Activated CD8-positive, alpha-beta memory T cell treated with anti-CD3 and anti-CD28 coated beads, Interleukin-2, amount 50 U/mL, for 4 hours (primary cell): ENCODE data around the gene DNAJB5.
A peak's percentile ranks its signal among the peaks of the same experiment; 100 is the strongest.
"Not testable (repeated sequence)": the region's sequence is repeated elsewhere in the genome, so short reads cannot be mapped to it uniquely, and the experiment has no call there.

Source experiments
- DNase-seq: peaks from one replicate; pipeline ENCODE4 v3.0.0-alpha.2; 2020

Gene DNAJB5

DNA sequence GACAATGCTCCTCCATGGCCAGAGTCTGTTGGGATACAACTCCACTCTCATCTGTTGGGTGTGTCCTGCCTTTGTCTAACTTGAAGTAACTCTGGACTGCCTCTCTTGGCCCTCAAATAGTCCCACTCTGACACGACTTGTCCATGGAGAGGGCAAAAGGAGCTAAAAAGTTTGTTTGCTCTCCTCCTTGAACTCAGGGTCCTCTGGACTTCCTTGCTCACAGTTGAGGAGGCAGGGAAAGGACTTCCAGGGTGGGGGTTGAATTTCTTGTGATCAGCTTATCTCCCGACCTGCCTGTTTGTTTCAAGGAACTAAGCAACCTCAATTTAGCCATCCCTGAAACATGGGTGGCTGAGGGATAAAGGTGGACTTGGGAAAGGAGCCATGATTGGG lies 11.7 kb downstream of the DNAJB5 start:
- no peak for DNase-seq

DNA sequence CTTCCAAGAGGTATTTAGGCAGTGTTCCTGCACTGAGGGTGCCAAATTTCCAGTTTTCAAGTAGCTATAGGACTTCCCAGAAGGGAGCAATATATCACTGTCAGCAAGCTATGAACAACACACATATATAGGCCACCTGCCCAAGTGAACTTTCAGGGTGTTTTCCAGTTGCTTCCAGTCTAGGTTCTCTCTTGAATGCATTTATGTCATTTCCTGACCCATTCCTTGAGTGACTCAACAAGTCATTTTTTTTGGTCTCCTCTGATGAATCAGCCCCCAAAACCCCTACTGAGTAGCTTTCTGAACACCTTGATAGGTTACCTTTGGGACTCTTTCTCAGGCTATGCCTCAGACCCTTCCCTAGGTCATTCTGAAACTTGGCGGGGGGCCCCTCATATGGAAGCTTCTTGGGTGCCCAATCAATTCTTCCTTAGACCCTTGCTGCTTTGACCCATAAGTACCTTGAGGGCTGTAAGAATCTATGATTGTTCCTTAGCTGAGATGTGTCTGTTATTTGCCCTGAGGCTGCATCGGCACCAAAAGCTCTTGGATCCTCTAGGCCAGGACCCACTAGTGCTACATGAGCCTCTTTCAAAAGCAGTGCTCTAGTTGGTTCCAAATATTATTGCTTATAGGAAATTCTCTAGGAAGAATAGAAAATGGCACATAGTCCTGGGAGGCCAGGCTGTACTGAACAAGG lies 12.4 kb downstream of the DNAJB5 start:
- no peak for DNase-seq

DNA sequence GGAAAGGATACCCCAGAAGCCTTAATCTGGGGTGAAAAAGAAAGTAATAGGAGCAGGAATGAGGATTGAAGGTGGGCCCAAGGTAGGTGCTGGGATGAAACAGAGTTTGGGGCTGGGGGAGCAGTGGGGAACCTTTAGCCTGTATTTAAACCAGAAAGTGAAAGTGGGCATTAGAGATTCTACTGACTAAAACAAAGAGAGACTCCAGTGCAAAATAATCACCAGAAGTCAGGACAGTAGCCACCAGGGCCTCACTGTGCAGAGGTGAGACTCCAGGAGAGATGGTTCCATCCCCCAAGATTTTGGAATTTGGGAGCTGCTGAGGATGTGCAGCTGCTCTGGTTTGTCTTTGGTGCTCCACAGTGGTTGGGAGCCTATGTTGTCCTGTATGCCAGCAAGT lies 13.1 kb downstream of the DNAJB5 start:
- no peak for DNase-seq

DNA sequence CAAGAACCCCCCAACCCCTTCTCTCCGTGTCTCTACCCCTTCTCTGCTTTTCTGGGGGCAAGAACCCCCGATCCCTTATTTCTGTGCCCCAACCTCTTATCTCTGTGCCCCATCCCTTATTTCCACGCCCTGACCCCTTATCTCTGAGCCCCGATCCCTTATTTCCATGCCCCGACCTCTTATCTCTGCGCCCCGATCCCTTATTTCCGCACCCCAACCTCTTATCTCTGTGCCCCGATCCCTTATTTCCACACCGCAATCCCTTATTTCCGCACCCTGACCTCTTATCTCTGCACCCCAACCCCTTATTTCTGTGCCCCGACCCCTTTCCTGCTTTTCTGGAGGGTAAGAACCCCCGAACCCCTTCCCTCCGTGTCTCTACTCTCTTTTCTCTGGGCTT lies 14.8 kb downstream of the DNAJB5 start:
- DNase-seq = not testable (repeated sequence)

DNA sequence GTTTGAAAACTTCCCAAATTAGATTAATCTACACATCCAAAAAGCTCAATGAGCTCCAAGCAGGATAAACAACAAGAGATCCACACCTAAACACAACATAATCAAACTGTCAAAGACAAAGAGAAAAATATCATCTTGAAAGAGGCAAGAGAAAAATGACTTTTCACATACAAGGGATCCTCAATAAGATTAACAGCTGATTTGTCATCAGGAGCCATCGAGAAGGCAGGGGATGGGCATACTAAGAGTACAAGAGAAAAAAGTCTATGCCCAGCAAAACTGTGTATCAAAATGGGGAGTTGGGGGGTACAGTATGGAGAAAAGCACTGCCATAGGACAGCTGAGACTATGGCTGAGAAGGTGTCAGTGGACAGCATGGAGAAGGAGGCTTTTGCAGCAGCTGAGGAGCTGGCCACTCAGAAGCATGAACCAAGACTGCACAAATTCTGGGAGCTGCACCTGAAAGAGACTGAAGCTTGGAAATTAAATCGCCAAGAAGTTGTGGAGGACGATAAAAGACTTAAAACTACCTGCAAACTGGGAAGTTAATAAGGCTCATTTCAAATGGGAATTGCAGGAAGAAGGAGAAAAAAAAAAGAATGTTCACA lies 20.9 kb downstream of the DNAJB5 start:
- no peak for DNase-seq

DNA sequence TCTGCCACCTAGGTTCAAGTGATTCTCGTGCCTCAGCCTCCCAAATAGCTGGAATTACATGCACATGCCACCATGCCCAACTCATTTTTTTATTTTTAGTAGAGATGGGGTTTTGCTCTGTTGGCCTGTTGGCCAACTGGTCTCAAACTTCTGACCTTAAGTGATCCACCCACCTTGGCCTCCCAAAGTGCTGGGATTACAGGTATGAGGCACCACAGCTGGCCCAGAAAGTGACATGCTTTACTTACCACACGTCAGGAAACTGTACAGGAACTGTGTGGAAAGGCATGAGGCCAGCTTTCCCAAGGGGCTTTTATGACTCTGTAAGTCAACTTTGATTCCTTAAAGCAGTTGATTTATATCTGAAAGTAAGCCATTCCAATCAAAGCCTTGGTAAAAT lies 25.0 kb downstream of the DNAJB5 start:
- no peak for DNase-seq

DNA sequence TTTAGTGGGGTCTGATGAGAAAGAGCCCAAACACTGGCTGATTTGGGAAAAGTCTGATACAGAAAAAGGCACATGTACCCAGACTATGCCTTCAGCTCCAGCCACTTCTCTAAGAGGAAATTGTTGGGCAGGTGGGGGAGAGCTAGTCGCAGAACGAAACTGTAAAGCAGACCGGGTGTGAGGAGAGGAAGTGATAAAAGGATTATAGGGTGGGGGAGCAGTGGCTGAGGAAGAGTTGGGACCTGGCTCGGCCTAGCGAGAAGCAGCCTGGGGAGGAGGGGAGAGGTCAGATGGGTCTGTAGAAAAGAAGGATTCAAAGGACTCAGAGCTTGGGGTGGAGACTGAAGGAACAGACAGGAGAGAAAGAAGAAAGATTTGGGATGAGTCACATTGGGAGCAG lies 33.9 kb downstream of the DNAJB5 start:
- DNase-seq = not testable (repeated sequence)

DNA sequence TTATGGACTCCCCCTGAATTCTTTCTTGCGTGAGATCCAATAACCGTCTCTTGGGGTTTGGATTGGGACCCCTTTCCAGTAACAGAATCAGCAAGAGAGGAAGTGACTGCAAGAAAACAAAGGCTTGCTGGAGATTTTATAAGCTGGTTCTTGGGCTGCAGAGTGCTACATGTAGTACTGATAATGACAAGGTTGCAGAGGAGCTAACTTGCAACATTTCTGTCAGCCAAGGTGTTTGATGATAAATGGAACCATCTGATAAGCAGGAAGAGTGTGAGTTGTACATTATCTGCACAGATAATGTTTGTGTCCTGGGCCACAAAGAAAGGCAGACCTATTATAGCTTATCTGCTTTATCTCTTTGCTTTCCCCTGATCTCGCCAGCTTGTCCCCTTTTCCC lies 37.1 kb downstream of the DNAJB5 start:
- no peak for DNase-seq

DNA sequence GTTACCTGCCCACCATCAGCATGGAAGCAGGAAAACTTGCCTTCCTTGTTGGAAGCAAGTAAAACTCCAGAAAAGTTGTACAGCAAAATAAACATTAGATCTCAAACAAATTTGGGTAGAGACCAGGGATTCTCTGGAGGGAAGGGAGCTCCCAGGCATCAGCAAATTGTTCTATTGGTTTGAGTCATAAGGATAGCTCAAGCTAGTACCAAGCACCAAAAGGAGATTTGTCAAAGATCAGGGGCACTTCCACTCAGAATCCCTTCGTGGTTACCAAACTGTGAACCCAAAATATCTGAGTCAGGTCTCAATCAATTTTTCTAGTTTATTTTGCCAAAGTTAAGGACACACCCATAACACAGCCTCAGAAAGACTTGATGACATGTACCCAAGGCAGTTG lies 37.8 kb downstream of the DNAJB5 start:
- no peak for DNase-seq

DNA sequence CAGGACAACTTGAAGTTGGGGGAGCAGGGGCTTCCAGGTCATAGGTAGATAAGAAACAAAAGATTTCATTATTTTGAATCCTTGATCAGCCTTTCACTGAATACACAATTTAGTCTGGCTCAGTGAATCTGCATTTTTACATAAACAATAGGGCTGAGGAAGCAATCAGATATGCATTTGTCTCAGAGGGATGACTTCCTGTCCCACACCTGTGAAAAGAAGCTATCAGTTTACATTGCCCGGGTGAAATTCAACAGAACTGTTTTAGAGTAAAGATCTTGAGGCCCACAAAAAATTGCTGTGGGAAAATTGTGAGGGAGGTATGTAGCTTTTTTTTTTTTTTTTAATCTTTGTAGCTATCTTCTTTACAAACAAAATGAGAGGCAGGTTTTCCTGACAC lies 38.3 kb downstream of the DNAJB5 start:
- no peak for DNase-seq

DNA sequence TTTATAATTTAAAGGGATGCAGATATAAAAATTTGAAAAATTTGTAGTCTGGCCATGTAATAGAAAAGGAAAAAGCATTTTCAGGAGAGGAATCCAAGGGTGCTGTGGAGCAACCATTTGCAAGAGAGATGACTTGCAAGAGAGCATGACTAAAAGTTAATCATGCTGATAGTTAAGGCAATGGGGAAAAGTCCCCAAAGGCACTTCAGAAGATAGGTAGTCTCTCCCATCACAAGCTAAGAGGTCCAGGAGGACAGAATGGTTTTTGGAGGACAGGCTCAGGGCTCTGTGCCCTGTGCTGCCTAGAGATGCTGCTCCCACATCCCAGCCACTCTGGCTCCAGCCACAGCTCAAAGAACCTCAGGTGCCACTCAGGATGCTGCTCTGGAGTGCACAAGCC lies 38.8 kb downstream of the DNAJB5 start:
- no peak for DNase-seq

DNA sequence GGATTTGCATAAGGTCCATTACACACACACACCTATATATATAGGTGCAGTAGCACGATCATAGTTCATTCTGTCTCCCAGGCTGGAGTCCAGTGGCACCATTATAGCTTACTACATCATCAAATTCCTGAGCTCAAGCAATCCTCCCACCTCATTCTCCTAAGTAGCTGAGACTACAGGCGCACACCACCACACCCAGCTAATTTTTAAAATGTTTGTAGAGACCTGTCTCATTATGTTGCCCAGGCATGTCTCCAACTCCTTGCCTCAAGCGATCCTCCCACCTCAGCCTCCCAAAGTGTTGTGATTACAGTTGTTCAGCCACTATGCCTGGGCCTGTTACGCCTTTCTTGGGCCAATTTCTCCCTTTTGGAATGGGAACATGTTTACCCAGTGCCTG lies 39.7 kb downstream of the DNAJB5 start:
- no peak for DNase-seq

DNA sequence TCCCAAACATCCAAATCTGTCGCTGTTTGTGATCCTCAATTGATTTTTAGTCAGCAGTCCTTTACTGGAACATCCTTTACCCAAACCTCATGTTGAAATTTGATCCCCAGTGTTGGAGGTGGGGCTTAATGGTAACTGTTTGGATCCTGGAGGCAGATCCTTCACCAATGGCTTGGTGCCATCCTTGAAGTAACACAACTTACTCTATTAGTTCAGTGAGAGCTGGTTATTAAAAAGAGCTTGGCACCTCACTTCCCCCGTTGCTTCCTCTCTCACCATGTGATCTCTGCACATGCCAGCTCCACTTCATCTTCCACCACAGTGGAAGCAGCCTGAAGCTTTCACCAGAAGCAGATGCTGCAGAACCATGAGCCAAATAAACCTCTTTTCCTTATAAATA lies 40.3 kb downstream of the DNAJB5 start:
- DNase-seq = no peak

DNA sequence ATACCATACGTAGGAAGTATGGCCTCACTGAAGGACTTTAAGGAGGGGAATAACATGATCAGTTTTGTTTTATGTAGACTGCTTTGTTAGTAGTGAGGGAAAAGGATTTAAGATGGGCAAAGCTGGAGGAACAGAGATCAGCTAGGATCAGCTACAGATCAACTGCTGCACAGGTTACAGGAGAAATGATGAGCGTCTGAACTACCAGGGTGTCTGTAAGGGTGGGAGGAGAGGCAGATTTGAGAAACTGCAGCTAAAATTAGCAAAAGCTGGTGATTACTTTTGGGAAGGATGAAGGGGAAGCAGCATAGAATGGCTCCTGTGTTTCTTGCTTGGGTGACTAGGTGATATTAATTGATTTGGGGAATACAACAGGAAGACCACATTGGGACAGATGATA lies 43.6 kb downstream of the DNAJB5 start:
- no peak for DNase-seq

DNA sequence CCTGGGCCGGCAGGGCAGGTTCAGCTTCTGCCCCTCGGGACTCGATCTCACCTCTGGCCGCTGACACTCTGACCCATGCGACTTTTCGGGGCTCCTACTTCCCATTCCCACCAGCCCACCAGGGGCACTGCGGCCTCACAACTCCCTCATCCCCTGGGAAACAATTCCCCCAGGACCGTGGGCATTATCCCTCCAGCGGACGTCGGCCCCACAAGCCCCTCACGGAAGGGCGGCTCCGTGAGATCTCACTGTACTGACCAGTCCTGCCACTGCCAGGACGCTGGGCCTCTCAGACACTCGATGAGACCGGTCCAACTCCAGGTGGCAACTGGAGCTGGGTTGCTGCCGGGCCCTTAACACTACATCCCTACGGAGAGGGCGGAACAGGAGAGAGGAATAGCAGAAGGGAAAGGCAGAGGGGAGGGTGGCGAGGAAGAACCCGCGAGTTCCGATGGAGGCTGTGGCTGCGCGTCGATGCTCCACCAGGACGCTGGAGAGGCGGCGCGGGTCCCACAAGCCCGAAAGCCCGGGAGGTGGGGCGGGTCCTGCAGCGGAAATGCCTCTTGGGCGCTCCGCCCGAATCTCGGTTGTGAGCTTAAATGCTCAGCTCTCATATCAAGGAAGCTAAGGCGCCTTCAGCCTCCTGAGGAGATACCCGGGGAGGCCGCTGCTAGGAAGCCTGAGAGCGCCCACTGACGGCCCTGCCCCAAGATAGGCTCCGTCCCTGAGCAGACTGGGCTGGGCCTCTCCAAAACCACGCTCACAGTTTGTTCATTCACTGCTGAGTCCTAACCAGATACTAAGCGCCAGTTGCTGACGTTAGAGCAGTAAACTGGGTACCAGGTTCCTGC lies 46.5 kb downstream of the DNAJB5 start:
- peak; percentile 26 for DNase-seq

DNA sequence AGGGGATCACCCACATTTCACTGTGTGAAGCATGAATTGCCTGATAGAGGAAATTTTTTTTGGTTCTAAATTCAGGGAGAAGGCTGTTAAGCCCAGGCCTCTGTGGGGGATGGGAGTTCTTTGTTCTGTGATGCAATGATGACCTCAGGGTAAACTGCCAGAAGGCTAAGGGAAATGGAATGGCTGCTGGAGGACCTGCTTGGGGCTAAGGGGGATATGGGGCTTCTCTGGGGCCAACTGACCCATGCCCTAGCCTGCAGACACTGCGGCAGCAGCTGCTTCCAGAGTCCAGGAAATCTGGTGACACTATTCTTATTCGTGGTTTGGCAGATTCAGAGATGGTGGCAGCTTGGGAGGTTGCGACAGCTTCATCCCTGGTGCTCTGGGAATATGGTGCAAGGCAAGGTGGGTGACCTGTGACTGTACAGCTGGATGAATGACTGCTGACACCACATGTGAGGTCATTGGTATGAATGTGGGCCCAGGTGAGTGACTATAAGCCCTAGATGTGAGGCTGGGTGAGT lies 52.6 kb downstream of the DNAJB5 start:
- no peak for DNase-seq

DNA sequence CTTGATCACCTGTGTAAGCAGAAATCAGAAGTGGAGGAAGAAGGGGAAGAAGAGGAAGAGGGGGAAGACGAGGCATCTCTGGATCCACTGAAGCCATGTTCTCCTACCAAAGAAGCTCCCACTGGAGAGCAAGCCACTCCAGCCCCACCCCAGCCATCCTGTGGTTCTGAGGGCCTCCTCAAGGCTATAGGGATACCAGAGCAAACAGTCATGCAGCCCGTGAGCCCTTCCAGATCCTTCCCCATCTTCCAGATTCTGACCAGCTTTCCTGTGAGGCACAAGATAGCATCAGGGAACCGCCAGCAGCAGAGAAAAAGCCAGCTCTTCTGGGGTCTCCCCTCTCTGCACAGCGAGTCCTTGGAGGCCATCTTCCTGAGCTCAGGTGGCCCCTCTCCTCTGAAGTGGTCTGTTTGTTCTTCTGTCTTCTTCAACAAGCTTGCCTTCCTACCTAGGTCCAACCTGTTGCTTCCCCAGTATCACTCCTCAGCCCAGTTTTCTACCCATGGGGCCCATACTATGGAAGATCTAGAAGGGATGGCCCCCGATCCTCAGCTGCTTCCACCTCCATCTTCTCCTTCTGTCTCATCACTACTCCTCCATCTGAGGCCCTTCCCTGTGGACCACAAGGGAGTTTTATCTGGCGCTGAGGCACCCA lies 53.5 kb downstream of the DNAJB5 start:
- no peak for DNase-seq

DNA sequence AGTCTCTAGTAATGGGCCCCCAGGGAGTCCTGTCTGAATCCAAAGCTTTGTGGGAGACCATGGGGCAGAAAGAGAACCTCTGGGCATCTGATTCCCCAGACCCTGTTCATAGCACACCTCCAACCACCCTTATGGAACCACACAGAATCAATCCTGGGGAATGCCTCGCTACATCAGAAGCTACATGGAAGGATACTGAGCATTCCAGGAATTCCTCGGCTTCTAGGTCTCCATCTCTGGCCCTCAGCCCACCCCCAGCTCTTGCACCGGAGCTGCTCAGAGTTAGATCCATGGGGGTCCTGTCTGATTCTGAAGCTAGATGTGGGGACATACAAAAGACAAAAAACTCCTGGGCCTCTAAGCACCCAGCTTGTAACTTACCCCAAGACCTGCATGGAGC lies 54.5 kb downstream of the DNAJB5 start:
- no peak for DNase-seq
